ENCODE data around the gene PRB2.
"Not testable (repeated sequence)": the region's sequence is repeated elsewhere in the genome, so short reads cannot be mapped to it uniquely, and the experiment has no call there.

The PRB2 gene

GRCh38 chr12:11395467-11395866 is at the start of gene PRB2:
Gene PRB2 (minus strand): TSS chr12:11395567. CDS start chr12:11395529, 38 bp downstream.
- not testable (repeated sequence) for DNase-seq (ENCODE audit: low read depth)

- no peak for DNase-seq (ENCODE audit: low read depth)
Observed at GRCh38 chr12:11437966-11438365, 42.6 kb upstream of the PRB2 start.

- DNase-seq (ENCODE audit: low read depth), result no peak
Observed at GRCh38 chr12:11433664-11434063, 38.3 kb upstream of the PRB2 start.

GRCh38 chr12:11431486-11431885 is 36.1 kb upstream of the PRB2 start:
- no peak for DNase-seq (ENCODE audit: low read depth)

- no peak for DNase-seq (ENCODE audit: low read depth)
Observed at GRCh38 chr12:11427341-11427740, 32.0 kb upstream of the PRB2 start.

- DNase-seq (ENCODE audit: low read depth), result no peak
Observed at GRCh38 chr12:11412731-11413130, 17.4 kb upstream of the PRB2 start.

GRCh38 chr12:11408096-11408495 is 12.7 kb upstream of the PRB2 start:
- no peak for DNase-seq (ENCODE audit: low read depth)

GRCh38 chr12:11397366-11397765 is 2.0 kb upstream of the PRB2 start:
- DNase-seq (ENCODE audit: low read depth), result no peak

- DNase-seq (ENCODE audit: low read depth), result not testable (repeated sequence)
Observed at GRCh38 chr12:11391456-11391855, 3.9 kb downstream of the PRB2 start.

GRCh38 chr12:11377420-11377819 is 17.9 kb downstream of the PRB2 start:
- DNase-seq (ENCODE audit: low read depth), result not testable (repeated sequence)

GRCh38 chr12:11361151-11361550 is 34.2 kb downstream of the PRB2 start:
- no peak for DNase-seq (ENCODE audit: low read depth)

- DNase-seq (ENCODE audit: low read depth), result not testable (repeated sequence)
Observed at GRCh38 chr12:11360205-11360883, 35.0 kb downstream of the PRB2 start.

- not testable (repeated sequence) for DNase-seq (ENCODE audit: low read depth)
Observed at GRCh38 chr12:11351736-11352135, 43.6 kb downstream of the PRB2 start.

- DNase-seq (ENCODE audit: low read depth), result no peak
Observed at GRCh38 chr12:11348439-11348838, 46.9 kb downstream of the PRB2 start.

- DNase-seq (ENCODE audit: low read depth), result no peak
Observed at GRCh38 chr12:11347810-11348209, 47.6 kb downstream of the PRB2 start.

GRCh38 chr12:11344500-11344899 is 50.9 kb downstream of the PRB2 start:
- no peak for DNase-seq (ENCODE audit: low read depth)

All from stimulated activated CD8-positive, alpha-beta memory T cell treated with anti-CD3 and anti-CD28 coated beads, Interleukin-4, amount 100 ng/mL, for 24 hours (primary cell).